GM10266 (cell line): ENCODE data around the gene PTGIR.

Experiments used
- DNase-seq: peaks from one replicate; pipeline ENCODE4 v3.0.0; 2012; ENCODE audit errors: extremely low spot score
- TF ChIP-seq, protein P1 (sequence below): IDR thresholded peaks from 2 replicates; pipeline ENCODE4 v1.5.1; 2012; ENCODE audit warnings: mild to moderate bottlenecking, low read depth; ENCODE audit not compliant: control insufficient read depth, insufficient read depth; ENCODE audit errors: missing control alignments

Gene PTGIR

DNA sequence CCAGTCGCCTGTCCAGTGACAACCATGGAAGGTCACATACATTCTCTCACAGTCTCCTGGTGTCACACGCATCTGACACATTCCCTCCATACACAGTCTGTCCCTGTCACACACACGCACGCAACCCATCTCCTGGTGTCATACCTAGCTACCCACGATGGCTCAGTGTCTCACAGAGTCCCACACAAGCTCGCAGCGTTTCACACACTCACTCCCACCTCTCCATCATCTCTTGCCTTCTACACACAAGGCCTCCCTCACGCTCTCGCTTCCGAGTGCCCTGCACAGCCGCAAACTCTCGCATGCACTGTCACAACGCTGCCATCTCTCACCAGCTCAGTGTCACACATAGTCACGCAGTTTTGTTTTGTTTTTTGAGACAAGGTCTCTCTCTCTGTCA, 12.3 kb upstream of the PTGIR start:
- TF ChIP-seq, protein P1, sequence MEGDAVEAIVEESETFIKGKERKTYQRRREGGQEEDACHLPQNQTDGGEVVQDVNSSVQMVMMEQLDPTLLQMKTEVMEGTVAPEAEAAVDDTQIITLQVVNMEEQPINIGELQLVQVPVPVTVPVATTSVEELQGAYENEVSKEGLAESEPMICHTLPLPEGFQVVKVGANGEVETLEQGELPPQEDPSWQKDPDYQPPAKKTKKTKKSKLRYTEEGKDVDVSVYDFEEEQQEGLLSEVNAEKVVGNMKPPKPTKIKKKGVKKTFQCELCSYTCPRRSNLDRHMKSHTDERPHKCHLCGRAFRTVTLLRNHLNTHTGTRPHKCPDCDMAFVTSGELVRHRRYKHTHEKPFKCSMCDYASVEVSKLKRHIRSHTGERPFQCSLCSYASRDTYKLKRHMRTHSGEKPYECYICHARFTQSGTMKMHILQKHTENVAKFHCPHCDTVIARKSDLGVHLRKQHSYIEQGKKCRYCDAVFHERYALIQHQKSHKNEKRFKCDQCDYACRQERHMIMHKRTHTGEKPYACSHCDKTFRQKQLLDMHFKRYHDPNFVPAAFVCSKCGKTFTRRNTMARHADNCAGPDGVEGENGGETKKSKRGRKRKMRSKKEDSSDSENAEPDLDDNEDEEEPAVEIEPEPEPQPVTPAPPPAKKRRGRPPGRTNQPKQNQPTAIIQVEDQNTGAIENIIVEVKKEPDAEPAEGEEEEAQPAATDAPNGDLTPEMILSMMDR: no peak
- no peak for DNase-seq

DNA sequence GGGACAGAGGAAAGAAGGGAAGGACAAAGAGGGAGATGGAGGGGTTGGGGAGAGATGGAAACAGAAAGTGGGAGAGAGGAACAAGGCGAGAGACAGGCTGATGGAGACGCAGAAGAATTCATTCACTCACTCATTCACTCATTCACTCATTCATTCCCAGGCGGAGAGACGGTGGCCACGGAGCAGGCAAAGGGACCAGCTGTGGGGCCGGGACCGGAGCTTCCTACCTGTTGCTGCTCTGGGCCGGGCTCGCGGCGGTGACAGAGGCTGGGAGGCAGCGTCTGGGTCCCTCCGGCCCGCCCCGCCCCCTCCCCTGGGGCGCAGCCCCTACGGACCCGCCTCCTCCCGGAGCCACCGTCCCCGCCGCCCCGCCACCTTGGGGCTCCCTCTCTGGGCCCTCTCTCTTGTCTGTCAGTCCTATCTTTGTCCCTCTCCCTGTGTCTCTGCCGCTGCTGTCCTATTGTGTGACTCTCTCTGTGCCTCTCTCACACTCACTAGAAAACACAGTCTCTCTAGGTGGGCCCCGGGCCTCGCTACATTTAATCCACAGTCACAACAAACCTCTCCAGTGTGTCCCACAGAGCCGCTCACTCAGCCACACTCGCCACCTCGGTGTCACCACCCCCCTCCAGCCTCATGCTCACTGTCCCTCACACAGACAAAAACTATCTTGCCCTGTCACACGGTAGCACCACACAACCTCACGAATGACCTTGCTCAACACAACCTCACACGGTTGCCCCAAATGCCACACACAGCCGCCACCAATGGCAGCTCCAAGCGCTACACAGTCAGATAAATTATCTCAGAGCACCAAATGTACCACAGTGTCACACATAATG, 11.3 kb upstream of the PTGIR start, which contains the start of gene GNG8:
TSS of gene GNG8 (minus strand) at position 283 of the 842 bp plus-strand sequence. CDS start 1,520 bp downstream, outside the sequence.
- TF ChIP-seq, protein P1: no peak
- DNase-seq: no peak

DNA sequence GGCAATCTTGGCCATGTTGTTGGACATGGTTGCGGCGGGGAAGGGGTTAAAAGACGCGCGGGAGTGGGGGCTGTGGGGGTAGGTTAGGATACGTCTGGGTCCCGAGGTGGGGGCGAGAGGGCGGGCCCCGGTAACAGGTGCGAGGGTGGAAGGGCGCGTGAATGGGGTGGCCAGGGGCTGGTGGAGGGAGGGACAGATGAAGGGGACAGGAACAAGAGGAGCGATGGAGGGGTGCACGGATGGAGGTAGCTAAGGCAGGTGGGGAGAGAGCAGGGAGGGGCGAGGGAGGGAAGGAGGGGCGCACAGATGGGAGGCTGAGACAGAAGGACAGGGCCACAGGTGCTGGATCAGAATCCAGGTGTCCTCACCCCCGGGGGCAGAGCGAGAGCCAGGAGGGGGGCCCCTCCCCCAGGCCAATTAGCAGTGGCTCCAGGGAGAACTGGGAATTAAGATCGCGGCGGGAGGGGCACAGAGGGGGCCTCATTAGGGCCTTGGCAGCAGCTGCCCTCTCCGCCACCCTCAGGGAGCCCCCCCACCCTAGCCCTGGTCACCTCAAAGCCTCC, 9.8 kb upstream of the PTGIR start:
- no peak for DNase-seq
- TF ChIP-seq, protein P1: no peak

DNA sequence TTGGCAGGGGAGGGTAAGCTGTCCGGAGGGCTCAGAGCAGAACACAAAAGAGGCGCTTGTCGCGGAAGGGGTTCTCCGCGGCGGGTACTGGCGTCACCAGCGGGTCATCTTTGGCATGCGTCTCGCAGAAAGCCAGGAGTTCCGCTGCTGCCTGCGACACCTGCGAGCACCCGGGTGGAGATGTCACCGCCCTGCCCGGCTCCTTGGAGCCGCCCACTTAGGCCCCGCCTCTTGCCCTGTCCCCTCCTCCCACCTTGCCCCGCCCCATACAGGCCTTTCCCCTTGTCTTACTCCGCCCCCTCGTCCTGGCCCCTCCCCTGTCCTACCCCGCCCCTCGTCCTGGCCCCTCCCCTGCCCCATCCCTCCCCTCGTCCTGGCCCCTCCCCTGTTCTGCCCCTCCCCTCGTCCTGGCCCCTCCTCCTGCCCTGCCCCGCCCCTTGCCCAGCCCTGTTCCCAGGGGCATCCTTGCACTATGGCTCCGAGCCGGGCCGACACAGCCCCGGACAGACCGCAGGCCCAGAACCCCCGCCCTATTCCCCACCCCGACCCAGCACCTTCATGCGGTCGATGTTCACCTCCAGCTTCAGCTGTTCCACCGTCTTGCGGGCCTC, 9.3 kb upstream of the PTGIR start:
- DNase-seq: peak; percentile 96
- TF ChIP-seq, protein P1: no peak

DNA sequence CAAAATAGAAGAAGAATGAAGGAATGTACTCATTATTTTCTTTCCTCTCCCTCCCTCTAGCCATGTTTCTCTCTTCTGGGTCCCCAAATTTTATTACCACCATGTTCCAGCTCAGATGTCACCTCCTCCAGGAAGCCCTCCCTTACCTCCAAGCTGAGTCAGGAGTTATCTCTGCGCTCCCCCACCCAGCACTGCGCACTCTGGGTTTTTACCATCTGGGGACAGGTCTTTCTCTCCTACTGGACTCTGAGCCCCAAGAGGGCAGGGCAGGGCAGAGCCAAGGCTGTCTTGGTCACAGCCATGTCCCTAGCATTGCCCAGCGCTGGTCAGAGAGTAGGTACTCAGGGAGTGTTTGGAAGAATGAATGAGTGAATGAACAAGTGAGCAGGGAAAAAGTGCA, 8.2 kb upstream of the PTGIR start:
- TF ChIP-seq, protein P1: no peak
- no peak for DNase-seq

DNA sequence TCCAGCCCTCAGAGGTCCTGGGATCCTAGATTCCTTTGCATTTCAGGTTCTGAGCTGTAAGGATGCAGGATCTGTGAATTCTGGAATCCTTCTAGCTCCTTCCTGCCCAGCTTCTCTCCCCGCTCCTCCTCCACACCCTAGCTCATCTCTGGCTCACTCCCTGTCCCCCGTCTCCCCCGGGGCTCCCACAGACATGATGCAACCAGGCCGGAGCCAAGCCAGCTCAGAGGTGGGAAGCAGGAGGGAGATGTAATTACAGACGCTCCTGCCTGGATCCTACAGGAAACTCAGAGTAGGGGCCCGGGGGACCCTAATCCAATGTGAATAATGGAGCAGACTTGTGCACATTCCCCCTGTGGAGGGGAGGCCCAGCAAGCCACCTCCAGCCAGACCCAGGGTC, 6.6 kb upstream of the PTGIR start:
- no peak for DNase-seq
- TF ChIP-seq, protein P1: no peak
